Prostate gland (tissue), 2 donors: ENCODE data around the gene AMOTL2. TPM values are rescaled to one million over a fixed set of nuclear protein-coding genes. Genes with fewer than 3 reads are reported as not detected.

Experiments used
- DNase-seq: peaks from one replicate; pipeline ENCODE4 v3.0.0-alpha.2; 2019; ENCODE audit warnings: low spot score
- H3K27ac ChIP-seq, 2 donors: fragments of 200-600 bp; sonication (generic); 2 replicates each; pipeline ENCODE4 v1.5.1; 2017 to 2019
- H3K27me3 ChIP-seq: fragments of 200-600 bp; sonication (generic); replicated peaks from 2 replicates; pipeline ENCODE4 v1.5.1; 2019; ENCODE audit not compliant: insufficient read depth
- H3K36me3 ChIP-seq, 2 donors: fragments of 200-600 bp; sonication (generic); 1 replicate in 1 of 2; 2 replicates in 1 of 2; pipeline versions ENCODE4 v1.5.1 to v1.8.1; 2017 to 2019
- H3K4me1 ChIP-seq: fragments of 200-600 bp; sonication (generic); replicated peaks from 2 replicates; pipeline ENCODE4 v1.5.1; 2019
- H3K4me3 ChIP-seq, 2 donors: fragments of 200-600 bp; sonication (generic); 2 replicates each; pipeline ENCODE4 v1.5.1; 2017 to 2019
- H3K9me3 ChIP-seq: fragments of 200-600 bp; sonication (generic); 2 replicates; pipeline ENCODE4 v1.5.1; 2017
- CTCF ChIP-seq, 4 experiments: fragments of 200-600 bp in 2 of 4; fragments of 450-650 bp in 2 of 4; sonication (generic) in 2 of 4; IDR thresholded peaks; 1 replicate in 3 of 4; 2 replicates in 1 of 4; pipeline ENCODE4 v1.5.1; 2016 to 2019; ENCODE audit warnings: antibody characterized with exemption in 4 of 4, mild to moderate bottlenecking in 2 of 4, moderate library complexity in 2 of 4
- POLR2A ChIP-seq: fragments of 450-650 bp; IDR thresholded peaks from one replicate; pipeline ENCODE4 v1.6.1; 2016; ENCODE audit warnings: antibody characterized with exemption, mild to moderate bottlenecking
- POLR2AphosphoS5 ChIP-seq: sonication (generic); formaldehyde crosslinking; IDR thresholded peaks from one replicate; pipeline ENCODE4 v1.6.1; 2017; ENCODE audit warnings: antibody characterized with exemption
- WGBS: methylation state at CpG from one replicate; pipeline ENCODE4 v1.1.5; 2018; 5-methylcytosine and 5-hydroxymethylcytosine counted together
- intact Hi-C: fragments of 100-400 bp; cut with DNase I; formaldehyde crosslinking; loops from one replicate; pipeline ENCODE4 v1.14.2; 2022
- total RNA-seq, 2 donors: library from RNA; depleted of rRNA; stranded (reverse); fragments of >200 nt; gene quantifications; one replicate each; pipeline ENCODE4 v1.1.0, GENCODE V29; 2016

Gene AMOTL2
- total RNA-seq, 2 donors from 2014 or later: 86.1 to 92.8 TPM

GRCh38 chr3:134356411-134357040 is 17.7 kb downstream of the AMOTL2 start:
- Histone ChIP-seq H3K4me1 (peaks cover 16% of the 10 kb centered on the region), H3K36me3 (peaks cover 24 to 33% of the 10 kb centered on the region in 2 donors), H3K4me3 (no peak overlapping the region), H3K9me3 (no peaks in the 10 kb centered on the region), H3K27me3 (no peaks in the 10 kb centered on the region), H3K27ac (peak overlapping the region; percentile 70 to 74)
- intact Hi-C loops: no loop called here
- no peak for TF ChIP-seq CTCF (IDR thresholded peaks at IDR 0.05)
- TF ChIP-seq POLR2AphosphoS5: no peak
- TF ChIP-seq POLR2A: no peak
- WGBS: 80% methylated on average over 9 of the region's 9 CpGs
- DNase-seq: no peak

GRCh38 chr3:134355416-134355815 is 18.8 kb downstream of the AMOTL2 start:
- Histone ChIP-seq H3K4me3 (no peak overlapping the region), H3K27me3 (no peaks in the 10 kb centered on the region), H3K9me3 (no peaks in the 10 kb centered on the region), H3K4me1 (peaks cover 14% of the 10 kb centered on the region), H3K27ac (peak overlapping the region in 1 of 2 donors; percentile 34), H3K36me3 (peaks cover 20 to 22% of the 10 kb centered on the region in 2 donors)
- 83% methylated on average over 5 of the region's 5 CpGs for WGBS
- TF ChIP-seq CTCF (IDR thresholded peaks at IDR 0.05): no peak
- TF ChIP-seq POLR2AphosphoS5: no peak
- no peak for TF ChIP-seq POLR2A
- DNase-seq: no peak
- intact Hi-C loops: loop anchor here (2.0 kb wide), 1 partner anchor 21 kb away; no protein-coding TSS in a partner anchor

- Histone ChIP-seq H3K27ac (no peak overlapping the region), H3K27me3 (no peaks in the 10 kb centered on the region), H3K4me3 (no peak overlapping the region), H3K36me3 (peaks cover 15% of the 10 kb centered on the region in 2 donors), H3K4me1 (peaks cover 13% of the 10 kb centered on the region), H3K9me3 (no peaks in the 10 kb centered on the region)
- intact Hi-C loops: loop anchor here (2.0 kb wide), 1 partner anchor 20 kb away; no protein-coding TSS in a partner anchor
- no peak for DNase-seq
- 84% methylated on average over 7 of the region's 7 CpGs for WGBS
- TF ChIP-seq POLR2AphosphoS5: no peak
- no peak for TF ChIP-seq CTCF (IDR thresholded peaks at IDR 0.05)
- no peak for TF ChIP-seq POLR2A
These were observed 19.5 kb downstream of the AMOTL2 start for GRCh38 chr3:134354612-134355251.

GRCh38 chr3:134353831-134354611 is 20.2 kb downstream of the AMOTL2 start:
- Histone ChIP-seq H3K27ac (peak overlapping the region in 1 of 2 donors; percentile 11), H3K4me1 (peaks cover 13% of the 10 kb centered on the region)

More at GRCh38 chr3:134353831-134354611, 20.2 kb downstream of the AMOTL2 start:
- DNase-seq: no peak
- intact Hi-C loops: loop anchor here (2.0 kb wide), 1 partner anchor 19 kb away; no protein-coding TSS in a partner anchor
- no peaks in the 10 kb centered on the region for H3K27me3 ChIP-seq
- no peaks in the 10 kb centered on the region for H3K9me3 ChIP-seq
- H3K4me3 ChIP-seq: no peak overlapping the region
- WGBS: 43% methylated on average over 7 of the region's 7 CpGs
- no peak for TF ChIP-seq POLR2A
- no peak for TF ChIP-seq CTCF (IDR thresholded peaks at IDR 0.05)
- no peak for TF ChIP-seq POLR2AphosphoS5
- H3K36me3 ChIP-seq: peaks cover 8 to 11% of the 10 kb centered on the region in 2 donors
